Measurements from ENCODE around the gene TAF8.

Gene TAF8

DNA sequence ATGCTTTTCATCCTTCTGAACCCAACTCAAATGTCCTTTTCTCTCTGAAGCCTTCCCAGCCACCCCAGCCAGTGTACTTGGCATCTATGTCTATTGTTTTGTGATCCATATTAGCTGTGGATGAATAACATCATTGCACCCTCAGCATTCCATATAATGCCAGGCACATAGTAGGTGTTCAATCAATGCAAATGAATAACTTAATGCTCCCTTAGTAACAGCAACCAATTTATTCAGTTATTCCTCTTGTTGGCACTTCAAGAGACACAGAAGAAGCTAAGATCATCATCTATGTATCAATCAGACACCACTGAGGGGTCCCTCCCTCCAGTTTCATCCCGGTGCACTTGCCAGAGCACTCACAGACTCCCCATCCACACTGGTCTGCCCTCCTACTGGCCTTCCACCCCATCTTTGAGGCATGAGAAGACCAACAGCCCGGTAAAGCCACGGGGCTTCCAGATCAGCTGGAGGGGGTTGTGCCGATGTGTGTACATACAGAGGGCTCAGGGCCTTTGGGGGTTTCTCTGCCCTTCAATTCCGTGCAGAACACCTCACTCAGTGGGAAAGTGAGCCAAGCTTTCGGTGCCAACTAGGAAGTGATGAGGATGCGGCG lies 2.4 kb upstream of the TAF8 start:
- DNase-seq (ENCODE audit: low read depth): no peak
- TF ChIP-seq, protein P1, sequence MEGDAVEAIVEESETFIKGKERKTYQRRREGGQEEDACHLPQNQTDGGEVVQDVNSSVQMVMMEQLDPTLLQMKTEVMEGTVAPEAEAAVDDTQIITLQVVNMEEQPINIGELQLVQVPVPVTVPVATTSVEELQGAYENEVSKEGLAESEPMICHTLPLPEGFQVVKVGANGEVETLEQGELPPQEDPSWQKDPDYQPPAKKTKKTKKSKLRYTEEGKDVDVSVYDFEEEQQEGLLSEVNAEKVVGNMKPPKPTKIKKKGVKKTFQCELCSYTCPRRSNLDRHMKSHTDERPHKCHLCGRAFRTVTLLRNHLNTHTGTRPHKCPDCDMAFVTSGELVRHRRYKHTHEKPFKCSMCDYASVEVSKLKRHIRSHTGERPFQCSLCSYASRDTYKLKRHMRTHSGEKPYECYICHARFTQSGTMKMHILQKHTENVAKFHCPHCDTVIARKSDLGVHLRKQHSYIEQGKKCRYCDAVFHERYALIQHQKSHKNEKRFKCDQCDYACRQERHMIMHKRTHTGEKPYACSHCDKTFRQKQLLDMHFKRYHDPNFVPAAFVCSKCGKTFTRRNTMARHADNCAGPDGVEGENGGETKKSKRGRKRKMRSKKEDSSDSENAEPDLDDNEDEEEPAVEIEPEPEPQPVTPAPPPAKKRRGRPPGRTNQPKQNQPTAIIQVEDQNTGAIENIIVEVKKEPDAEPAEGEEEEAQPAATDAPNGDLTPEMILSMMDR (IDR thresholded peaks at IDR 0.05; ENCODE audit: insufficient read depth, low read depth, low read length, missing control alignments): no peak
- peak overlapping the region; percentile 53 for H3K4me3 ChIP-seq (ENCODE audit: low read depth, low read length)

DNA sequence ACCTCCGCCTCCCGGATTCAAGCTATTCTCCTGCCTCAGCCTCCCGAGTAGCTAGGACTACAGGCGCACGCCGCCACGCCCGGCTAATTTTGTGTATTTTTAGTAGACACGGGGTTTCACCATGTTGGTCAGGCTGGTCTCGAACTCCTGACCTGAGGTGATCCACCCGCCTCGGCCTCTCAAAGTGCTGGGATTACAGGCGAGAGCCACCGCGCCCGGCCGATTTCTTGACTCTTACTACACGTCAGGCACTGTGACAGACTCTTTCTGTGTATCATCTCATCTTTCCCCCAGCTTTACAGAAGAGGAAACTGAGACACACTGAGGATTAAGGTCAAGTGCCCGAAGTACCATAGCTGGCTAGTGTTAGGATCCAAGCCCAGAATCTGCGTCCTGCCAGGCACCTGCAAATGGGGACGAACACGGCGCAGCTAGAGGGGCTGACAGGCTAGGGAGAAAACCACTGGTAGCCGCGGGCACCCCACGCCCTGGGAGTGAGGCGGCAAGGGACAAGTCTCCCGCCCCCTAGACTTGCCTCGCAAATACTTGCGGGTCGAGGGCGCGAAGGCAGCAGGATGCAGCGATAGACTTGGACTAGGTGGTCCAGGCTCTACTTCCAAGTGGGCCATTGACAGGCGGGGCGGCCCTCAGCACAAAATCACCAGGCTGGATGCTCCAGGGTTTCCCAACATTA lies 1.1 kb upstream of the TAF8 start:
- H3K4me3 ChIP-seq (ENCODE audit: low read depth, low read length): peak overlapping the region; percentile 53
- TF ChIP-seq, protein P1 (IDR thresholded peaks at IDR 0.05; ENCODE audit: insufficient read depth, low read depth, low read length, missing control alignments): no peak
- peak; percentile 24 for DNase-seq (ENCODE audit: low read depth)

DNA sequence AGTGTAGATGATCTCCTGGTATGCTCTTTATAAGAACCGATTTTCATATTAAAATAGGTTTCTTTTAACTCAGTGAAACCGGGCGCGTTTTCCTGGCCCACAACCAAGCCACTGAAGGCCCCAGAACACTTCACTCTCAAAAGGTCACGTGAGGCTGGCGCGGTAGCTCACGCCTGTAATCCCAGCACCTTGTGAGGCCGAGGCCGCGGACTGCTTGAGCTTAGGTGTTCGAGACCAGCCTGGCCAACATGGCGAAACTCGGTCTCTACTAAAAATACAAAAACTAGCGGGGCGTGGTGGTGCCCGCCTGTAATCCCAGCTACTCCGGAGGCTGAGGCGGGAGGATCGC lies 402 bp upstream of the TAF8 start:
- DNase-seq (ENCODE audit: low read depth): peak; percentile 70
- TF ChIP-seq, protein P1 (IDR thresholded peaks at IDR 0.05; ENCODE audit: insufficient read depth, low read depth, low read length, missing control alignments): no peak
- H3K4me3 ChIP-seq (ENCODE audit: low read depth, low read length): peak overlapping the region; percentile 53

DNA sequence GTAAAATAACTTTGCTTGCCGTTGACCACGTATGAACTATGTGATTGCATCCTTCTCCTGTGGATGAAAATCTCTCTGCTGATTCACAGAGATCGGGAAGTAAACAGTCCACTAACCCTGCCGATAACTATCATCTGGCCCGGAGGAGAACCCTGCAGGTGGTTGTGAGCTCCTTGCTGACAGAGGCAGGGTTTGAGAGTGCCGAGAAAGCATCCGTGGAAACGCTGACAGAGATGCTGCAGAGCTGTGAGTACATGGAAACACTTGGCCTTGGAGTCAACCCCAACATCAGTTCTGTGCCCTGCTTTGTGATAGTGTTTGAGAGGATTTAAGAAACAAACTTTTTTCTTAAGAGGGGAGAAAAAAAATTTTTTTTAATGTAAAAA lies 937 bp downstream of the TAF8 start:
- TF ChIP-seq, protein P1 (IDR thresholded peaks at IDR 0.05; ENCODE audit: insufficient read depth, low read depth, low read length, missing control alignments): no peak
- H3K4me3 ChIP-seq (ENCODE audit: low read depth, low read length): peak overlapping the region; percentile 53

DNA sequence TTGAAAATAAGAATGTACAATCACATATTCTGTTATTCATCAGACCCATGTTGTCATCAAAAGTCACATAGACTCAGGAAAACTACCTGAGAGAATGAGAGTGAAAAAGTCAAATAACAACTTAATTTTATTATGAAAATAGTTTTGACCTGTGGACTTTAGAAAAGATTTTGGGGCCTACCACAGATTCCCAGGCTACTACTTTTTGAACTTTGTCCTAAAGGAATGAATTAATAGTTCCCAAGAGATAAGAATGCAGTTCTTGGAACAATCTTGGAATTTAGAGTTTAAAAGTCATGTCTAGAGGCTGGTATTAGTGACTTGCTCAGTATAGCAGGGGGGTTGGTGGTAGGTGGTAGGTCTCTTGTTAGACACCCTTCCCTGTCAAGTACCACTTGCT lies 3.3 kb downstream of the TAF8 start:
- TF ChIP-seq, protein P1 (IDR thresholded peaks at IDR 0.05; ENCODE audit: insufficient read depth, low read depth, low read length, missing control alignments): no peak
- no peak for DNase-seq (ENCODE audit: low read depth)
- H3K4me3 ChIP-seq (ENCODE audit: low read depth, low read length): no peak overlapping the region

More for the DNA sequence above, 937 bp downstream of the TAF8 start:
- no peak for DNase-seq (ENCODE audit: low read depth)

DNA sequence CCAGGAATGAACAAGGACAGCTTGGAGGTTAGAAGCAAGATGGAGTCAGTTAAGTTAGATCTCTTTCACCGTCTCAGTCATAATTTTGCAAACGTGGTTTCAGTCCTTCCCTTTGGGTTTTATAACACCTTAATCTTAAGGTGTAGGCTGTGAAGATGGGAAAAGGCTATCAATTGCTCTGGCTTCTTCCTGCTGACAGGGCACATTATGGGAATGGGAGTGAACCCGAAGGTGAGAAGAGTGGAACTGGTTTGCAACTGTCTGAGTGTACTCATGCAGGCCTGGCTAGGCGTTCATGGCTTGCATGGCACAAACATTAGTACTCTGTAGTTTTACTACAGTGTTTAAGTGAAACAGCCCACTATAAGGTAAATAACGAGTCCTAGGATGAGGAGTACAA lies 9.4 kb downstream of the TAF8 start:
- DNase-seq (ENCODE audit: low read depth): no peak
- H3K4me3 ChIP-seq (ENCODE audit: low read depth, low read length): no peak overlapping the region
- TF ChIP-seq, protein P1 (IDR thresholded peaks at IDR 0.05; ENCODE audit: insufficient read depth, low read depth, low read length, missing control alignments): no peak
